ENCODE data around the gene GLUD1.
A peak's percentile ranks its signal among the peaks of the same experiment; 100 is the strongest.
"Not testable (repeated sequence)": the region's sequence is repeated elsewhere in the genome, so short reads cannot be mapped to it uniquely, and the experiment has no call there.

GLUD1 gene

GRCh38 chr10:87092376-87092860 is 2.2 kb downstream of the GLUD1 start:
- DNase-seq (ENCODE audit: insufficient read length, low spot score), result no peak
- FAIRE-seq, result no peak

GRCh38 chr10:87090779-87091178 is 3.9 kb downstream of the GLUD1 start:
- no peak for FAIRE-seq
- DNase-seq (ENCODE audit: insufficient read length, low spot score), result no peak

GRCh38 chr10:87089746-87090145 is 4.9 kb downstream of the GLUD1 start:
- no peak for FAIRE-seq

GRCh38 chr10:87085537-87085936 is 9.1 kb downstream of the GLUD1 start:
- DNase-seq (ENCODE audit: insufficient read length, low spot score) (no peak), FAIRE-seq (no peak)

More at GRCh38 chr10:87089746-87090145, 4.9 kb downstream of the GLUD1 start:
- DNase-seq (ENCODE audit: insufficient read length, low spot score), result no peak

- FAIRE-seq; DNase-seq (ENCODE audit: insufficient read length, low spot score): not testable (repeated sequence)
Measured at GRCh38 chr10:87084291-87084782, 10.3 kb downstream of the GLUD1 start.

- not testable (repeated sequence) for DNase-seq (ENCODE audit: insufficient read length, low spot score); FAIRE-seq
Measured at GRCh38 chr10:87083576-87084290, 10.9 kb downstream of the GLUD1 start.

GRCh38 chr10:87082219-87082618 is 12.4 kb downstream of the GLUD1 start:
- DNase-seq (ENCODE audit: insufficient read length, low spot score); FAIRE-seq: not testable (repeated sequence)

- FAIRE-seq; DNase-seq (ENCODE audit: insufficient read length, low spot score): not testable (repeated sequence)
Measured at GRCh38 chr10:87081574-87081973, 13.1 kb downstream of the GLUD1 start.

GRCh38 chr10:87080621-87081020 is 14.0 kb downstream of the GLUD1 start:
- not testable (repeated sequence) for DNase-seq (ENCODE audit: insufficient read length, low spot score); FAIRE-seq

- no peak for FAIRE-seq
- no peak for DNase-seq (ENCODE audit: insufficient read length, low spot score)
Measured at GRCh38 chr10:87079106-87079836, 15.4 kb downstream of the GLUD1 start.

- not testable (repeated sequence) for DNase-seq (ENCODE audit: insufficient read length, low spot score); FAIRE-seq
Measured at GRCh38 chr10:87076421-87076820, 18.2 kb downstream of the GLUD1 start.

GRCh38 chr10:87072449-87072848 is 22.2 kb downstream of the GLUD1 start:
- no peak for FAIRE-seq
- no peak for DNase-seq (ENCODE audit: insufficient read length, low spot score)

GRCh38 chr10:87068281-87068680 is 26.4 kb downstream of the GLUD1 start:
- DNase-seq (ENCODE audit: insufficient read length, low spot score) (no peak), FAIRE-seq (no peak)

- no peak for DNase-seq (ENCODE audit: insufficient read length, low spot score)
- no peak for FAIRE-seq
Measured at GRCh38 chr10:87066865-87067264, 27.8 kb downstream of the GLUD1 start.

GRCh38 chr10:87066178-87066577 is 28.5 kb downstream of the GLUD1 start:
- no peak for FAIRE-seq

GRCh38 chr10:87064651-87065050 is 30.0 kb downstream of the GLUD1 start:
- no peak for DNase-seq (ENCODE audit: insufficient read length, low spot score)
- no peak for FAIRE-seq

More at GRCh38 chr10:87066178-87066577, 28.5 kb downstream of the GLUD1 start:
- no peak for DNase-seq (ENCODE audit: insufficient read length, low spot score)

GRCh38 chr10:87060280-87060928 is 34.2 kb downstream of the GLUD1 start:
- DNase-seq (ENCODE audit: insufficient read length, low spot score), result no peak
- FAIRE-seq, result peak; percentile 44

- DNase-seq (ENCODE audit: insufficient read length, low spot score) (no peak), FAIRE-seq (no peak)
Measured at GRCh38 chr10:87059401-87059800, 35.2 kb downstream of the GLUD1 start.

GRCh38 chr10:87058171-87058570 is 36.5 kb downstream of the GLUD1 start:
- no peak for FAIRE-seq

GRCh38 chr10:87054373-87055295 is 40.0 kb downstream of the GLUD1 start:
- FAIRE-seq (no peak), DNase-seq (ENCODE audit: insufficient read length, low spot score) (no peak)

More at GRCh38 chr10:87058171-87058570, 36.5 kb downstream of the GLUD1 start:
- DNase-seq (ENCODE audit: insufficient read length, low spot score), result no peak
